Caco-2 (cell line): ENCODE measurements around the gene CAMKMT. TPM values are rescaled to one million over a fixed set of nuclear protein-coding genes. Genes with fewer than 3 reads are reported as not detected.

Experiments
- BruUV-seq: library from RNA; stranded (reverse); fragments of 400-500 nt; replicated peaks from 2 replicates; lab custom pipeline; 2021; lab: Mats Ljungman, UMichigan
- CTCF ChIA-PET: fragments of 300-600 bp; sonication (Branson Sonifier 250); formaldehyde crosslinking; loops from one replicate; lab custom pipeline; 2022; ENCODE audit warnings: antibody characterized with exemption; lab: Charles Lee
- POLR2A ChIA-PET: fragments of 300-600 bp; sonication (Branson Sonifier 250); formaldehyde crosslinking; loops from one replicate; lab custom pipeline; 2022; ENCODE audit warnings: antibody characterized with exemption; lab: Charles Lee
- DNase-seq, 2 experiments: peaks; one replicate each; pipeline versions ENCODE4 v3.0.0 to v3.0.0-alpha.2; 2020 to 2022
- H3K27me3 ChIP-seq: replicated peaks from 2 replicates; pipeline ENCODE4 v1.6.0; 2011; ENCODE audit warnings: low read length; ENCODE audit not compliant: control insufficient read depth, insufficient read depth
- H3K36me3 ChIP-seq: 2 replicates; pipeline ENCODE4 v1.5.1; 2011; ENCODE audit warnings: low read length; ENCODE audit not compliant: control insufficient read depth, insufficient read depth
- H3K4me1 ChIP-seq: fragments of 250-450 bp; sonication (Bioruptor Pico); 2 replicates; pipeline ENCODE4 v1.5.1; 2020; ENCODE audit warnings: mild to moderate bottlenecking
- H3K4me3 ChIP-seq: 2 replicates; pipeline ENCODE4 v1.5.1; 2011; ENCODE audit warnings: low read depth, mild to moderate bottlenecking, control low read depth, low read length
- H3K9me3 ChIP-seq: fragments of 250-450 bp; sonication (Bioruptor Pico); 2 replicates; pipeline ENCODE4 v1.5.1; 2020; ENCODE audit warnings: mild to moderate bottlenecking, moderate library complexity
- H3K27ac Mint-ChIP-seq: one replicate; pipeline ENCODE4 v1.8.0; 2022; ENCODE audit warnings: mixed read lengths; ENCODE audit not compliant: unreplicated experiment
- H3K27me3 Mint-ChIP-seq: one replicate; pipeline ENCODE4 v1.8.0; 2022; ENCODE audit warnings: mixed read lengths; ENCODE audit not compliant: insufficient read depth, unreplicated experiment
- H3K36me3 Mint-ChIP-seq: one replicate; pipeline ENCODE4 v1.8.0; 2022; ENCODE audit warnings: mild to moderate bottlenecking, mixed read lengths; ENCODE audit not compliant: insufficient read depth, unreplicated experiment
- H3K4me1 Mint-ChIP-seq: one replicate; pipeline ENCODE4 v1.8.0; 2022; ENCODE audit warnings: low read depth, mixed read lengths; ENCODE audit not compliant: unreplicated experiment
- H3K4me3 Mint-ChIP-seq: one replicate; pipeline ENCODE4 v1.8.0; 2022; ENCODE audit warnings: mild to moderate bottlenecking, moderate library complexity, mixed read lengths; ENCODE audit not compliant: unreplicated experiment
- H3K9me3 Mint-ChIP-seq: one replicate; pipeline ENCODE4 v1.8.0; 2022; ENCODE audit warnings: mixed read lengths; ENCODE audit not compliant: unreplicated experiment
- intact Hi-C: fragments of 100-400 bp; cut with micrococcal nuclease; formaldehyde crosslinking; loops from one replicate; pipeline ENCODE4 v1.10.0; 2022; ENCODE audit not compliant: unreplicated experiment
- total RNA-seq: library from RNA; stranded (reverse); gene quantifications from 2 replicates; pipeline ENCODE4 v1.2.3, GENCODE V29; 2022
- TF ChIP-seq, protein P1 (sequence below), 2 experiments: fragments of 200-600 bp in 1 of 2; IDR thresholded peaks; 1 replicate in 1 of 2; 2 replicates in 1 of 2; pipeline versions ENCODE4 v1.5.1 to v1.8.0; 2011 to 2022; ENCODE audit warnings: antibody characterized with exemption in 1 of 2, control low read depth in 1 of 2, inconsistent platforms in 1 of 2, low read depth in 1 of 2, low read length in 1 of 2, mild to moderate bottlenecking in 1 of 2, moderate library complexity in 1 of 2; ENCODE audit not compliant: insufficient read depth in 1 of 2, severe bottlenecking in 1 of 2, unreplicated experiment in 1 of 2

Gene CAMKMT
- total RNA-seq, 1 experiment from 2014 or later, result 25.2 TPM

DNA sequence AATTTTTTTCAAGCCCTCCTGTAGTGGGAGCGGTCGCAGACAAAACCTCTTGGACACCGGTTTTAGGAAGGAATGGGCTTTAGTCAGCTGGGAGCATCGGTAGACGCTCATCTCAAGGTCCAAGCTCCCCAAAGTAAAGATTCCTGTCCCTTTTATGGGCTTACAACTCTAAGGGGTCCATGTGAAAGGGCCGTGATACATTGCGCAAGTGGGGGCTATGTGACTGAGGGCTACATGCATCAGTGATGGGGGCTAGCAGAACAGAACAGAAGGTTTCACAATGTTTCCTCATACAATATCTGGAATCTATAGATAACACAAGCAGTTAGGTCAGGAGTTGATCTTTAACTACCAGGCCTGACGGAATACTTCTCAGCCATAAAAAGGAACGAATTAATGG, 62.5 kb downstream of the CAMKMT start:
- Histone ChIP-seq H3K4me1 (peaks cover 14% of the 10 kb centered on the region), H3K36me3 (no peaks in the 10 kb centered on the region), H3K27me3 (no peaks in the 10 kb centered on the region), H3K9me3 (0 out of 2 replicates have a peak, but pooled peaks cover 6% of the 10 kb centered on the region), H3K4me3 (no peak overlapping the region)
- intact Hi-C loops, result no loop called here
- BruUV-seq, result no TSS peak
- Mint-ChIP-seq H3K4me1 (no peaks in the 10 kb centered on the region), H3K27ac (no peak overlapping the region), H3K4me3 (no peak overlapping the region), H3K27me3 (no peaks in the 10 kb centered on the region), H3K9me3 (no peaks in the 10 kb centered on the region), H3K36me3 (no peaks in the 10 kb centered on the region)
- TF ChIP-seq, protein P1, sequence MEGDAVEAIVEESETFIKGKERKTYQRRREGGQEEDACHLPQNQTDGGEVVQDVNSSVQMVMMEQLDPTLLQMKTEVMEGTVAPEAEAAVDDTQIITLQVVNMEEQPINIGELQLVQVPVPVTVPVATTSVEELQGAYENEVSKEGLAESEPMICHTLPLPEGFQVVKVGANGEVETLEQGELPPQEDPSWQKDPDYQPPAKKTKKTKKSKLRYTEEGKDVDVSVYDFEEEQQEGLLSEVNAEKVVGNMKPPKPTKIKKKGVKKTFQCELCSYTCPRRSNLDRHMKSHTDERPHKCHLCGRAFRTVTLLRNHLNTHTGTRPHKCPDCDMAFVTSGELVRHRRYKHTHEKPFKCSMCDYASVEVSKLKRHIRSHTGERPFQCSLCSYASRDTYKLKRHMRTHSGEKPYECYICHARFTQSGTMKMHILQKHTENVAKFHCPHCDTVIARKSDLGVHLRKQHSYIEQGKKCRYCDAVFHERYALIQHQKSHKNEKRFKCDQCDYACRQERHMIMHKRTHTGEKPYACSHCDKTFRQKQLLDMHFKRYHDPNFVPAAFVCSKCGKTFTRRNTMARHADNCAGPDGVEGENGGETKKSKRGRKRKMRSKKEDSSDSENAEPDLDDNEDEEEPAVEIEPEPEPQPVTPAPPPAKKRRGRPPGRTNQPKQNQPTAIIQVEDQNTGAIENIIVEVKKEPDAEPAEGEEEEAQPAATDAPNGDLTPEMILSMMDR (IDR thresholded peaks at IDR 0.05; ENCODE audit: insufficient read depth in 1 of 2, low read depth in 1 of 2, low read length in 1 of 2, severe bottlenecking in 1 of 2, unreplicated experiment in 1 of 2), result no peak
- ChIA-PET CTCF (no interaction called here), POLR2A (no interaction called here)
- DNase-seq, result no peak

DNA sequence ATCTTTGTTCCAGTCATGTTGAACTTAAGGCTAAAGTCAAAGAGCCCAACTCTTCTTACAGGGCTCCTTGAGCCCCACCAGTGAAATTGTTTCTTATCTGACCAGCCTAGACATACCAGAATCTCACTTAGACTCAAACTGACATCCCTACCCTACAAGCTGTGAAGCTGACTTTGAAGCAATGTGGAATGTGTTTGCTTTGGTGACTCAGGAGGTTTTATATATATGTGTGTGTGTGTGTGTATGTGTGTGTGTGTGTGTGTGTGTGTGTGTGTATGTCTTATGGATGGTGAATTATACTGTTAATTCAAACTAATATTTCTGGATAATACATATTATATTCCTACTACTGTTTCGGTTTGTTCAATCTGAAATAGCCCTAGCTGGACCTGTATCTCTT, 67.3 kb downstream of the CAMKMT start:
- CTCF ChIA-PET, result interaction anchor here (0.6 kb wide), 1 partner anchor 292 kb away, joined by 3 read pairs; no protein-coding TSS in a partner anchor

DNA sequence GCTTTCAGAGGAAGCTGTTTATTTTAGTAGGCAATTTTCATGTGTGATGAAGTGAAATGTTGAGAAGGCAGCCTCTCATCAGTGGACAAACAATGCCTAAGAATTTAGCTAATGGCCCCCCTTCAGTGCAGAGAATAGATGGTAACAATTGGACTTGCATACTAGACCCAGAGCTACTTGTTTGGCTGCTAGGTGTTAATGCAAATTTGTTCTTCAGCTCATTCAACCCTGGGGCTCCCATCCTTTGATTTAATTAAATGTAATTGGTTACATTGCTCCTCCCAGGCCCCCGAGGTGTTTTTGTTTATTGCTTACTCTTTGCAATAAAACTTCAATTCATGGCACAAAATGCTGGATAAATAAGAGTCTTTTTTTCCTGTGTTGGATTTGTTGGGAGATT, 68.6 kb downstream of the CAMKMT start:
- H3K27me3 ChIP-seq, result no peaks in the 10 kb centered on the region
- H3K4me1 ChIP-seq, result peaks cover 13% of the 10 kb centered on the region
- Mint-ChIP-seq H3K27me3 (no peaks in the 10 kb centered on the region), H3K4me1 (peaks cover 11% of the 10 kb centered on the region), H3K27ac (no peak overlapping the region), H3K36me3 (no peaks in the 10 kb centered on the region), H3K4me3 (no peak overlapping the region), H3K9me3 (no peaks in the 10 kb centered on the region)
- BruUV-seq, result no TSS peak
- H3K4me3 ChIP-seq, result no peak overlapping the region
- no peak for DNase-seq
- 0 out of 2 replicates have a peak, but pooled peaks cover 3% of the 10 kb centered on the region for H3K9me3 ChIP-seq
- ChIA-PET POLR2A (no interaction called here), CTCF (no interaction called here)
- no peaks in the 10 kb centered on the region for H3K36me3 ChIP-seq
- intact Hi-C loops, result no loop called here
- TF ChIP-seq, protein P1 (IDR thresholded peaks at IDR 0.05; ENCODE audit: insufficient read depth in 1 of 2, low read depth in 1 of 2, low read length in 1 of 2, severe bottlenecking in 1 of 2, unreplicated experiment in 1 of 2), result no peak

More for the DNA sequence above, 67.3 kb downstream of the CAMKMT start:
- H3K27me3 ChIP-seq, result no peaks in the 10 kb centered on the region
- Mint-ChIP-seq H3K36me3 (no peaks in the 10 kb centered on the region), H3K4me3 (no peak overlapping the region), H3K9me3 (no peaks in the 10 kb centered on the region), H3K27ac (no peak overlapping the region), H3K27me3 (no peaks in the 10 kb centered on the region), H3K4me1 (peaks cover 4% of the 10 kb centered on the region)
- intact Hi-C loops, result no loop called here
- no peak overlapping the region for H3K4me3 ChIP-seq
- 0 out of 2 replicates have a peak, but pooled peaks cover 3% of the 10 kb centered on the region for H3K9me3 ChIP-seq
- BruUV-seq, result no TSS peak
- peak in 1 of 2 experiments; percentile 20 for DNase-seq
- POLR2A ChIA-PET, result no interaction called here
- TF ChIP-seq, protein P1 (IDR thresholded peaks at IDR 0.05; ENCODE audit: insufficient read depth in 1 of 2, low read depth in 1 of 2, low read length in 1 of 2, severe bottlenecking in 1 of 2, unreplicated experiment in 1 of 2), result no peak
- peaks cover 16% of the 10 kb centered on the region for H3K4me1 ChIP-seq
- H3K36me3 ChIP-seq, result no peaks in the 10 kb centered on the region
